Body of pancreas (tissue), 4 donors: Measurements from ENCODE around the gene PPIG. TPM values are rescaled to one million over a fixed set of nuclear protein-coding genes. Genes with fewer than 3 reads are reported as not detected.
A peak's percentile ranks its signal among the peaks of the same experiment; 100 is the strongest.

ENCODE experiments used
- ATAC-seq: fragments of 150-250 bp; one replicate; pipeline ENCODE4 v1.9.1; 2016
- DNase-seq, 4 donors: peaks; one replicate each; pipeline ENCODE4 v3.0.0-alpha.2; 2019
- H3K27ac ChIP-seq, 4 donors: fragments of 200-600 bp; sonication (generic); 1 replicate in 3 of 4; 2 replicates in 1 of 4; pipeline versions ENCODE4 v1.5.1 to v1.6.1; 2016 to 2019; ENCODE audit warnings: mild to moderate bottlenecking in 1 of 4, mixed read lengths in 1 of 4, moderate library complexity in 1 of 4
- H3K27me3 ChIP-seq, 2 donors: fragments of 200-600 bp; sonication (generic); one replicate each; pipeline ENCODE4 v1.6.0; 2016; ENCODE audit warnings: mild to moderate bottlenecking in 1 of 2
- H3K36me3 ChIP-seq, 2 donors: fragments of 200-600 bp; sonication (generic); replicated peaks in 1 of 2; 2 replicates each; pipeline ENCODE4 v1.5.1; 2016; ENCODE audit warnings: low read depth in 2 of 2; ENCODE audit not compliant: insufficient read depth in 1 of 2
- H3K4me1 ChIP-seq: fragments of 200-600 bp; sonication (generic); one replicate; pipeline ENCODE4 v1.6.0; 2016
- H3K4me3 ChIP-seq, 2 donors: fragments of 200-600 bp; sonication (generic); 1 replicate in 1 of 2; 2 replicates in 1 of 2; pipeline ENCODE4 v1.5.1; 2016 to 2019
- H3K9me3 ChIP-seq, 3 donors: fragments of 200-600 bp; sonication (generic); 1 replicate in 2 of 3; 2 replicates in 1 of 3; pipeline ENCODE4 v1.5.1; 2016
- CTCF ChIP-seq, 7 experiments: fragments of 450-650 bp in 4 of 7; fragments of 200-600 bp in 3 of 7; sonication (generic) in 3 of 7; IDR thresholded peaks; one replicate each; pipeline ENCODE4 v1.5.1; 2016 to 2019; ENCODE audit warnings: antibody characterized with exemption in 7 of 7
- POLR2A ChIP-seq, 3 donors: fragments of 450-650 bp; IDR thresholded peaks; one replicate each; pipeline ENCODE4 v1.6.1; 2016; ENCODE audit warnings: antibody characterized with exemption in 3 of 3, mild to moderate bottlenecking in 2 of 3
- WGBS, 2 donors: methylation state at CpG; one replicate each; pipeline ENCODE4 v1.1.5; 2017; 5-methylcytosine and 5-hydroxymethylcytosine counted together
- intact Hi-C: fragments of 100-400 bp; cut with DNase I; formaldehyde crosslinking; loops from one replicate; pipeline ENCODE4 v1.15.1; 2023
- total RNA-seq, 2 donors: library from RNA; depleted of rRNA; stranded (reverse); fragments of >200 nt; gene quantifications; one replicate each; pipeline ENCODE4 v1.1.0, GENCODE V29; 2016

The PPIG gene
- total RNA-seq, 2 donors from 2014 or later = 22.3 to 25.1 TPM

DNA sequence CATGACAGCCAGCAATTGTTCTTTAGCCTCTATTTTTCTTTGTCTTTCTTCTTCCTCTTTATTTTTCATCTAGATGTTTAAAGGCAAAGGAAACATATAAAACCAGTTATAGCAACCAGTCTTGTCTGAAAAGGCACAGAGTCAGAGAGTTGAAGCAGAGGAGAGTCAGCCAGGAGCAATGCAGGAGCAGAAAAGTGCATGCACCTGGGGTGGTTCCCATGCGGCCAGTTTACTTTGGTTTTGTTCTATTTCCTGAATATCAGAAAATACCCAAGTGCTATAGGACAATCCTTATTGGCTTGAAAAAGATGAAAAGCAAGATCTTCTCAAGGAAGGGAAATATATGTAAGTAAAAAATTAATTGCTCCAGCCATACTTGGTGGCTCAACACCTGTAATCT is 65.1 kb downstream of the PPIG start:
- ATAC-seq = peak; percentile 90
- Histone ChIP-seq H3K36me3 (no peaks in the 10 kb centered on the region), H3K4me1 (peaks cover 14% of the 10 kb centered on the region), H3K27ac (peak overlapping the region in 3 of 4 donors; percentile 38 to 69 (median 61)), H3K9me3 (no peaks in the 10 kb centered on the region), H3K27me3 (no peaks in the 10 kb centered on the region), H3K4me3 (no peak overlapping the region)
- DNase-seq = peak; percentile 64 to 83 (median 66)
- intact Hi-C loops = no loop called here
- no peak for TF ChIP-seq CTCF (IDR thresholded peaks at IDR 0.05)
- 19 to 39% methylated on average over 1 of the region's 1 CpG for WGBS, 2 donors

- no peak for ATAC-seq
- no peak for DNase-seq
- no peaks in the 10 kb centered on the region for H3K27me3 ChIP-seq
- peaks cover 9% of the 10 kb centered on the region for H3K4me1 ChIP-seq
- no peaks in the 10 kb centered on the region for H3K36me3 ChIP-seq
- H3K27ac ChIP-seq = no peak overlapping the region
- 57 to 61% methylated on average over 3 of the region's 3 CpGs for WGBS, 2 donors
- H3K4me3 ChIP-seq = no peak overlapping the region
- intact Hi-C loops = no loop called here
- TF ChIP-seq CTCF (IDR thresholded peaks at IDR 0.05) (no peak), POLR2A (IDR thresholded peaks at IDR 0.05) (no peak)
- H3K9me3 ChIP-seq = no peaks in the 10 kb centered on the region
Observed at GRCh38 chr2:169653636-169654035, 69.5 kb downstream of the PPIG start.

- WGBS, 2 donors = 61 to 62% methylated on average over 3 of the region's 3 CpGs
- no peaks in the 10 kb centered on the region for H3K9me3 ChIP-seq
- no peaks in the 10 kb centered on the region for H3K4me1 ChIP-seq
- H3K36me3 ChIP-seq = no peaks in the 10 kb centered on the region
- no peak for ATAC-seq
- no peak overlapping the region for H3K27ac ChIP-seq
- TF ChIP-seq CTCF (IDR thresholded peaks at IDR 0.05) (no peak), POLR2A (IDR thresholded peaks at IDR 0.05) (no peak)
- intact Hi-C loops = no loop called here
- no peak overlapping the region for H3K4me3 ChIP-seq
- no peaks in the 10 kb centered on the region for H3K27me3 ChIP-seq
- no peak for DNase-seq
Observed at GRCh38 chr2:169656164-169656563, 72.0 kb downstream of the PPIG start.

DNA sequence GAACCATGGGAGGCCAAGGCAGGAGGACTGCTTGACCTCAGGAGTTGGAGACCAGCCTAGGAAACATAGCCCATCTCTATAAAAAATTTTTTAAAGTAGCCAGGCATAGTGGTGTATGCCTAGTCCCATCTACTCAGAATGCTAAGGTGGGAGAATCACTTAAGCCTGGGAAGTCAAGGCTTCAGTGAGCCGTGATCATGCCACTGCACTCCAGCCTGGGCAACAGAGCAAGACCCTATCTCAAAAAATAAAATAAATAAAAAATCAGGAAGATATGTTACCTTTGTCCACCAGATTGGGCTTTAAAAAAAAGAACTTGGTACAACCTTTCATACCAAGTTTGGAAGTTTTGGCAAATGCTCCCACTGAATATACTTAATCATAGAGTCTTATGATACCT is 74.7 kb downstream of the PPIG start:
- DNase-seq (no peak), ATAC-seq (no peak)
- no peaks in the 10 kb centered on the region for H3K36me3 ChIP-seq
- H3K4me1 ChIP-seq = no peaks in the 10 kb centered on the region
- TF ChIP-seq POLR2A (IDR thresholded peaks at IDR 0.05) = no peak
- no peak for TF ChIP-seq CTCF (IDR thresholded peaks at IDR 0.05)
- H3K27ac ChIP-seq = no peak overlapping the region
- H3K4me3 ChIP-seq = no peak overlapping the region
- no peaks in the 10 kb centered on the region for H3K27me3 ChIP-seq
- 100% methylated on average over 1 of the region's 1 CpG for WGBS, 2 donors
- intact Hi-C loops = no loop called here
- no peaks in the 10 kb centered on the region for H3K9me3 ChIP-seq

DNA sequence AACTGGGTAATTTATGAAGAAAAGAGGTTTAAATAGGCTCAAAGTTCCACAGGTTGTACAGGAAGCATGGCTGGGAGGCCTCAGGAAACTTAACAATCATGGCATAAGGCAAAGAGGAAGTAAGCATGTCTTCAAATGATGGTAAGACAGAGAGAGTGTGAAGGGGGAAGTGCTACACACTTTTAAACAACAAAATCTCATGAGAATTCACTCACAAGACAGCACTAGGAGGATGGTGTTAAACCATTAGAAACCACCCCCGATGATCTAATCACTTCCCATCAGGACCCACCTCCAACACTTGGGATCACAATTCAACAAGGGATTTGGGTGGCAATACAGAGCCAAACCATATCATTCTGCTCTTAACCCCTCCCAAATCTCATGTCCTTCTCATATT is 75.2 kb downstream of the PPIG start:
- 80 to 87% methylated on average over 1 of the region's 1 CpG for WGBS, 2 donors
- no peak for ATAC-seq
- no peak overlapping the region for H3K4me3 ChIP-seq

More for the DNA sequence above, 75.2 kb downstream of the PPIG start:
- no peak for DNase-seq
- Histone ChIP-seq H3K27ac (no peak overlapping the region), H3K27me3 (no peaks in the 10 kb centered on the region), H3K36me3 (no peaks in the 10 kb centered on the region), H3K4me1 (no peaks in the 10 kb centered on the region), H3K9me3 (no peaks in the 10 kb centered on the region)
- TF ChIP-seq CTCF (IDR thresholded peaks at IDR 0.05) = no peak
- TF ChIP-seq POLR2A (IDR thresholded peaks at IDR 0.05) = no peak
- intact Hi-C loops = no loop called here
